Measurements from ENCODE around the gene RBM17.

Gene RBM17

GRCh38 chr10:6112893-6113292 is 24.1 kb downstream of the RBM17 start:
- TF ChIP-seq EZH2 (IDR thresholded peaks at IDR 0.05; ENCODE audit: borderline replicate concordance, low read length) = no peak
- TF ChIP-seq, protein P1, sequence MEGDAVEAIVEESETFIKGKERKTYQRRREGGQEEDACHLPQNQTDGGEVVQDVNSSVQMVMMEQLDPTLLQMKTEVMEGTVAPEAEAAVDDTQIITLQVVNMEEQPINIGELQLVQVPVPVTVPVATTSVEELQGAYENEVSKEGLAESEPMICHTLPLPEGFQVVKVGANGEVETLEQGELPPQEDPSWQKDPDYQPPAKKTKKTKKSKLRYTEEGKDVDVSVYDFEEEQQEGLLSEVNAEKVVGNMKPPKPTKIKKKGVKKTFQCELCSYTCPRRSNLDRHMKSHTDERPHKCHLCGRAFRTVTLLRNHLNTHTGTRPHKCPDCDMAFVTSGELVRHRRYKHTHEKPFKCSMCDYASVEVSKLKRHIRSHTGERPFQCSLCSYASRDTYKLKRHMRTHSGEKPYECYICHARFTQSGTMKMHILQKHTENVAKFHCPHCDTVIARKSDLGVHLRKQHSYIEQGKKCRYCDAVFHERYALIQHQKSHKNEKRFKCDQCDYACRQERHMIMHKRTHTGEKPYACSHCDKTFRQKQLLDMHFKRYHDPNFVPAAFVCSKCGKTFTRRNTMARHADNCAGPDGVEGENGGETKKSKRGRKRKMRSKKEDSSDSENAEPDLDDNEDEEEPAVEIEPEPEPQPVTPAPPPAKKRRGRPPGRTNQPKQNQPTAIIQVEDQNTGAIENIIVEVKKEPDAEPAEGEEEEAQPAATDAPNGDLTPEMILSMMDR (IDR thresholded peaks at IDR 0.05; ENCODE audit: low read length) = no peak
- peaks cover 92% of the 10 kb centered on the region for H3K36me3 ChIP-seq (ENCODE audit: insufficient read depth, low read length)

DNA sequence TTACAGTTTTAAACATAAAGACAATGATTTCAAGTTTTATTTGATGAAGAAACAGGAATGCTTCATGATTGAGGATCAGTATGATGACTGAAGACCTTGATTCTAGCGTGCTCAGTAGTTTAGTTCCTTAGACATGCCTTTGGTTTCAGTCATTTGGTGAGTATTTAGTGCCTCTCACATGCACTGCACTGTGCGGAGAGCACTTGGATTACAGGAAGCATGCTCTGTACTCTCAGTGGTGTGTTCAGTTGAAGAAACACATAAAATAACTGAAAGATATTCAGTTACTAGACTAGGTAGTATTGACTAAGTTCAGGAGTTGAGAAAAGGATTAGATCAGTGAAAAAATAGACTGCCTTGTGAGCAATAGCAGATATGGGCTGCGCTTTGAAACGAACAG is 25.5 kb downstream of the RBM17 start:
- peaks cover 78% of the 10 kb centered on the region for H3K36me3 ChIP-seq (ENCODE audit: insufficient read depth, low read length)

More at GRCh38 chr10:6112893-6113292, 24.1 kb downstream of the RBM17 start:
- Histone ChIP-seq H2AFZ (ENCODE audit: low read length) (no peak overlapping the region), H3K9me2 (ENCODE audit: low read depth, low read length) (no peaks in the 10 kb centered on the region), H3K4me1 (ENCODE audit: insufficient read depth, low read length, severe bottlenecking) (peaks cover 13% of the 10 kb centered on the region), H3K27me3 (ENCODE audit: insufficient read depth, low read length) (no peaks in the 10 kb centered on the region), H3K9me3 (ENCODE audit: low read length) (no peaks in the 10 kb centered on the region), H3K4me3 (ENCODE audit: low read depth, low read length, poor library complexity, severe bottlenecking) (no peak overlapping the region), H3F3A (ENCODE audit: insufficient read depth, low read length) (no peaks in the 10 kb centered on the region), H4K20me1 (ENCODE audit: insufficient read depth, low read length) (no peaks in the 10 kb centered on the region), H3K79me2 (ENCODE audit: insufficient read depth, low read length) (no peaks in the 10 kb centered on the region; the same call in 1 of the 2 replicates), H3K27ac (ENCODE audit: low read depth, low read length, poor library complexity, severe bottlenecking) (no peak overlapping the region), H3K4me2 (ENCODE audit: low read length) (no peak overlapping the region), H3K9ac (ENCODE audit: low read length) (no peak overlapping the region)

GRCh38 chr10:6114805-6115341 is 26.0 kb downstream of the RBM17 start:
- H3K9me2 ChIP-seq (ENCODE audit: low read depth, low read length) = no peaks in the 10 kb centered on the region
- no peaks in the 10 kb centered on the region for H3F3A ChIP-seq (ENCODE audit: insufficient read depth, low read length)
- H3K79me2 ChIP-seq (ENCODE audit: insufficient read depth, low read length) = no peaks in the 10 kb centered on the region; the same call in 1 of the 2 replicates
- no peak overlapping the region for H2AFZ ChIP-seq (ENCODE audit: low read length)
- no peak overlapping the region for H3K27ac ChIP-seq (ENCODE audit: low read depth, low read length, poor library complexity, severe bottlenecking)
- no peaks in the 10 kb centered on the region for H3K9me3 ChIP-seq (ENCODE audit: low read length)
- peaks cover 72% of the 10 kb centered on the region for H3K36me3 ChIP-seq (ENCODE audit: insufficient read depth, low read length)
- no peaks in the 10 kb centered on the region for H3K4me1 ChIP-seq (ENCODE audit: insufficient read depth, low read length, severe bottlenecking)
- H3K4me3 ChIP-seq (ENCODE audit: low read depth, low read length, poor library complexity, severe bottlenecking) = no peak overlapping the region
- TF ChIP-seq, protein P1 (IDR thresholded peaks at IDR 0.05; ENCODE audit: low read length) = no peak
- no peak for TF ChIP-seq EZH2 (IDR thresholded peaks at IDR 0.05; ENCODE audit: borderline replicate concordance, low read length)
- H4K20me1 ChIP-seq (ENCODE audit: insufficient read depth, low read length) = no peaks in the 10 kb centered on the region
- H3K4me2 ChIP-seq (ENCODE audit: low read length) = no peak overlapping the region
- H3K9ac ChIP-seq (ENCODE audit: low read length) = no peak overlapping the region
- H3K27me3 ChIP-seq (ENCODE audit: insufficient read depth, low read length) = no peaks in the 10 kb centered on the region

More for the DNA sequence above, 25.5 kb downstream of the RBM17 start:
- no peaks in the 10 kb centered on the region for H3K9me3 ChIP-seq (ENCODE audit: low read length)
- no peak overlapping the region for H3K4me2 ChIP-seq (ENCODE audit: low read length)
- H3K27me3 ChIP-seq (ENCODE audit: insufficient read depth, low read length) = no peaks in the 10 kb centered on the region
- no peak overlapping the region for H3K27ac ChIP-seq (ENCODE audit: low read depth, low read length, poor library complexity, severe bottlenecking)
- no peaks in the 10 kb centered on the region for H4K20me1 ChIP-seq (ENCODE audit: insufficient read depth, low read length)
- H3K9me2 ChIP-seq (ENCODE audit: low read depth, low read length) = no peaks in the 10 kb centered on the region
- H3K4me1 ChIP-seq (ENCODE audit: insufficient read depth, low read length, severe bottlenecking) = no peaks in the 10 kb centered on the region
- H3K4me3 ChIP-seq (ENCODE audit: low read depth, low read length, poor library complexity, severe bottlenecking) = no peak overlapping the region
- H2AFZ ChIP-seq (ENCODE audit: low read length) = no peak overlapping the region
- TF ChIP-seq, protein P1 (IDR thresholded peaks at IDR 0.05; ENCODE audit: low read length) = no peak
- TF ChIP-seq EZH2 (IDR thresholded peaks at IDR 0.05; ENCODE audit: borderline replicate concordance, low read length) = no peak
- H3K9ac ChIP-seq (ENCODE audit: low read length) = no peak overlapping the region
- no peaks in the 10 kb centered on the region; the same call in 1 of the 2 replicates for H3K79me2 ChIP-seq (ENCODE audit: insufficient read depth, low read length)
- H3F3A ChIP-seq (ENCODE audit: insufficient read depth, low read length) = no peaks in the 10 kb centered on the region

Data from OCI-LY1 (cell line).